Limb (tissue), 2 donors: Measurements from ENCODE around the gene RNF144A.
A peak's percentile ranks its signal among the peaks of the same experiment; 100 is the strongest.

Source experiments
- DNase-seq, 2 donors: peaks; one replicate each; pipeline ENCODE4 v3.0.0-alpha.2; 2016; ENCODE audit errors: extremely low spot score in 2 of 2

The RNF144A gene

GRCh38 chr2:6906165-6906741, 11.0 kb upstream of the RNF144A start:
- no peak for DNase-seq

DNA sequence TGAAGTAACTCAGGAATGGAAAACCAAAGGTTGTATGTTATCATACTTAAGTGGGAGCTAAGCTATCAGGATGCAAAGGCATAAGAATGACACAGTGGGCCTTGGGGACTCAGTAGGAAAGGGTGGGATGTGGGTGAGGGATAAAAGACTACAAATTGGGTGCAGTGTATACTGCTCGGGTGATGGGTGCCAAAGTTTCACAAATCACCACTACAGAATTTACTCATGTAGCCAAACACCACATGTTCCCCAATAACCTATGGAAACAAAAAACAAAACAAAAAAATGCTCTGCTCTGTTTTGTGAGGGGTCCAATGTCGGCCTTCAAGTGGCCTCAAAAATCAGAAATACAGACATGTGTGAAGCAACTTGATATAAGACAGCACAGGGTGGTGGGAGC, 8.9 kb upstream of the RNF144A start:
- no peak for DNase-seq

DNA sequence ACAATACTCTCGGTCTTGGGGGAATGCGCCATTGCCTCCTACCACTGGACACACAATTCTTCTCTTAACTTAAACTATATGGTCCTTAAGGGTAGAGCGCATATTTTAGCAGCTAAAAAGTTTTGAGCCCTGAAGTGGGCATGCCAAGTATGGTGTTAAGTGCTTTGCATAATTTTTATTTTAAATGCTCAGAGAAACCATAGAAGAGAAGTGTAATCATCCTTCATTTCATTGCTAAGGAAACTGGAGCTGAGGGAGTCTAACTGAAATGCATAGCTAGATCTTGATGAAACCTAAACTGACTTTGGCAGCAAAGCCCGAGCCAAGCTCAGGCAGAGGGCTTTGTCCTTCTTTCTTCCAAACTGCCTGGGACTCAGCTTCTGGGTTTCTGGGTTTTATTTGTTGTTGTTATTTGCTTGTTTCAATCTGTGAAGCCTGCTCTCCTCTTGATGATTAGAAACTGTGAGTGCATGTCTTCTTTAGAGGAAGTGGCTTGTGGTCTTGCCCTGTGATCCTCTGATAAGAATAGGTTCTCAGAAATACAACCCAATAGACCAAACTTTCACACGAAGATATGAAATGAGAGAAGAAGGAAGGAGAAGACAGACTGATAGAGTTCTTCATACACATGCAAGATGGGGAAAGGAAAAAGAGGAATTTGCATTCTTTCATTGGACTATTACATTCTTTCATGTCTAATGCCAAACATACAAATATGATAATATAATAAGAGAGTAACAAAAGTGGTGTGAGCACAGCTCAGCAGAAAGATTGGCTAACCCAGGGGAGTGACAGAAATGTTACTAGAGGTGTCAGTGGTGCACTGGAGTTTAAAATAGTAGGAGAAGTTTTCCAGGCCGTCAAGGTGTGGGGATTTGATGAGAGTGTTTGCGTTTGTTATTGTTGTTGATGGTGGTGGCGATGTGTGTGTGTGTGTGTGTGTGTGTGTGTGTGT, 7.5 kb upstream of the RNF144A start:
- DNase-seq, result no peak

- DNase-seq, result no peak
Observed at GRCh38 chr2:6911721-6912120, 5.5 kb upstream of the RNF144A start.

- DNase-seq, result no peak
Observed at GRCh38 chr2:6913415-6914157, 3.6 kb upstream of the RNF144A start.

DNA sequence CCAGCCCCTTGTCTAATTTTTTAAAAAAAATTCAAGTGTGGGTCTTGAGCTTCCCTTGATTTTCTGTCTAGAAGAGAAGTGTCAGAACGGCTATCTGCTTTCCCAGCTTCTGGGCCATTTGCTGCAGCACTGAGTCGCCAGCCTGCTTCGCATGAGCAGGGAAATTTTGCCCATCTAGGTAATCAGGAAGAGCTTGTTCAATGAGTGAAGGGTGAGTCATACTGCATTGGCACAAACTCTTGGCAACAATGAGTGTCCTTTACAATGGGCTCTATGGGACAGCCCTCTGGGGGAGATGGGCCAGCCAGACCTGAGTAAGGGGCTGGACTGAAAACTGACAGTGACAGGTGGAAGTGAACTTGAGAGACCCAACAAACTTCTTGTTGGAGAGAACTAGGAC, 2.4 kb upstream of the RNF144A start:
- DNase-seq, result no peak

- no peak for DNase-seq
Observed at GRCh38 chr2:6915399-6915798, 1.8 kb upstream of the RNF144A start.

- DNase-seq, result no peak
Observed at GRCh38 chr2:6916224-6916623, 988 bp upstream of the RNF144A start.

DNA sequence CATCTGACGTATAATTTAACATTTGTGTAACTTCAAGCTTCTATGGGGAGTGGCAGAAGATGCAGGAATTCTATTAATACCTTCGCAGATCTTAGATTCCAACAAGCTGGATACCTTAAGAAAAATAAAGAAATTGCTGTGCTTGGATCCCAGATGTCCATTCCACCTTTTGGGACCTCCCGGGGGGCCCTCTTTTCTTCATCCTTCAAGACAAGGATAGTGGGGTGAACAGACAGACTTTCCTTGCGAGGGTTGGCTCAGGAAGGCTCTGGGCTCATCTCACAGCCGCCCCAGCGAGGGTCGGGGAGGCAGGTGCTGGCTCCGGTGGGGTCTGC, 509 bp upstream of the RNF144A start:
- DNase-seq, result no peak

DNA sequence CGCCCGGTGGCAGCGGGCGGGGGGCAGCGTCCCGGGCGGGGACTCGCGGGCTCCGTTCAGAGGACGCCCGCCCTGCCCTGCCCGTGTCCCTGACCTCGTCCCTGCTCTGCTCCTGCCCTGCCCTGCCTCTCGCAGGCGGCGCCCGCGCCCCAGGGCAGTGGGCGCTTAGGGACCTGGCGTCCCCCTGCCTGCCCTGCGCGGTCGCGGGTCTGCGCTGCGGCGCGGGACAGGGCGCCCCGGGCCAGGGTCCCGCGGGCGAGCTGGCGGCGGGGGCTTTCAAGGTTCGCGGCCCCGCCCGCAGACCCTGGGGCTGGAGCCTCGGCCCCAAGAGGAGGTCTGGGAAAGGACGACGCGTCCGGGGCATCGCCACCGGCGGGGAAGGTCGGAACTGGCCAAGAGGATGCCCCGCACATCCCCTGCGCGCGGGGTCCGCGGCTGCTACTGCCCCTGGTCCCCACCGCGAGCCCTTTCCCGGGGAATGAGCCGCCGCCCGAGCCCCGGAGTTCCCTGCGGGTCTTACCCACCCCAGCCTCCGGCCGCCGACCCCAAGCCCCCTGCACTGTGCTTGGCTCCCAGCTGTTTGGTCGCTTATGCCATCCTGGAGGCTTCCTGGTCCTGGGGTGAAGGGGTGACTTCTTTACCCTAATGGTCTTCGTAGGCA, 679 bp downstream of the RNF144A start:
- DNase-seq, result peak in 1 of 2 donors; percentile 59

DNA sequence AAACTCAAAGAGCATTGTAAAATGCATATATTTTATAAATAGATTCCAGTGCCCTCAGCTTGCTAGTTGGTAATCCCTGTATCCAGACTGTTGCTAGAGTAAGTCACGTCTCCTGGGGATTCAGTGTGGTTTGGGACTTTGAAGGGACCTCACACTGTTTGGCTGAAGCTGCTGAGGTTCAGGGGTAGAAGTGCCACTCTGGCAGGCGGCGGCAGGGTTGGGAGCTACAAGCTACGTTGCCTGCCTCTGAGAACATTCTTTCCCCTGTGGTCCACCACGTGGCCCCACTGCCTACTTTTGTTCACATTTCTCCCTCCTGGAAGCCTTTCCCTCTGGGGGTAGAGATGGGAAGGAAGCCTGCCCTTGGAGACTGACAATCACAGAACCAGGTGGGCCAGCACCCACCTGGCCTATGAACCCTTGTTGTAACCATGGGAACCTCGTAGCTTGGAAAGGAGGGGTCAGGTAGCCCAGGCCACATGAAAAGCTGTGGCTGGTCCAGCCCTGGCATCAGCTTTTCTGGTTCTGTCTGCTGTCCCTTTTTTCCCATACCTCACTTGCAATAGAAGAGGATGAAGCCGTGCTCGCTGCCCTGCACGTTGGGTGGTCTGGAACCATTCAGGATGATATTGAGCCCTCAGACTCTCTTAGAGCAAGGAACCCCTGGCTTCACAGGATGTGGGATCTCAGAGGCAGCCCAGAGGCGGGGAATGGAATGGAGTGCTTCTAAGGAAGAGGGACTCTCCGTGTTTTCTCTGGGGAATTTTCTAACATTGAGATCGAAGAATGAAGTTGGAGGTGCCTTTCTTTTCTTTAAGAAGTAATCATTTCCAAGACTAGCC, 2.9 kb downstream of the RNF144A start:
- no peak for DNase-seq

- DNase-seq, result no peak
Observed at GRCh38 chr2:6920743-6921064, 3.5 kb downstream of the RNF144A start.

GRCh38 chr2:6921321-6921922, 4.2 kb downstream of the RNF144A start:
- no peak for DNase-seq

DNA sequence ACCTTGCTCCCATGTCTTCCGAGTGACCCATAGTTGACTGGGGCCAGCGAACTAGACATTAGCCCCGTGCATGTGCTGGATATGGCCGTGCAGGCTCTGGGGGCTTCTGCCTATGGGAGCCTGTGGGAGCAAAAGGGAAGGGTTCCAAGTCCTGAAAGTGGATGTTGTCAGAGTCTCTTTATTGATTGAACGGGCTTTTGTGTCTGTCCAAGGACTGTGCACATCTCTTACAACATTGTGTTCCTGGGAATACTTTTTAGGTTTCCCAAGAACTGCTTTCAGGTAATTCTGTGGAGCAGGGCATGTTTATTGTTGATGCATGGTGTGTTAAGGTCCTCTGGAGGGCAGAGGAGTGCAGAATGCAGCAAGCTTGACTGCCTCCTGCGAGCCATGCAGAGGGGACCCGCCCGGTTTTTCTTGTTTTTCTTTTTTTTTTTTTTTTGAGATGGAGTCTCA, 5.0 kb downstream of the RNF144A start:
- no peak for DNase-seq

- DNase-seq, result no peak
Observed at GRCh38 chr2:6923319-6923718, 6.1 kb downstream of the RNF144A start.

- no peak for DNase-seq
Observed at GRCh38 chr2:6924101-6924923, 7.1 kb downstream of the RNF144A start.

DNA sequence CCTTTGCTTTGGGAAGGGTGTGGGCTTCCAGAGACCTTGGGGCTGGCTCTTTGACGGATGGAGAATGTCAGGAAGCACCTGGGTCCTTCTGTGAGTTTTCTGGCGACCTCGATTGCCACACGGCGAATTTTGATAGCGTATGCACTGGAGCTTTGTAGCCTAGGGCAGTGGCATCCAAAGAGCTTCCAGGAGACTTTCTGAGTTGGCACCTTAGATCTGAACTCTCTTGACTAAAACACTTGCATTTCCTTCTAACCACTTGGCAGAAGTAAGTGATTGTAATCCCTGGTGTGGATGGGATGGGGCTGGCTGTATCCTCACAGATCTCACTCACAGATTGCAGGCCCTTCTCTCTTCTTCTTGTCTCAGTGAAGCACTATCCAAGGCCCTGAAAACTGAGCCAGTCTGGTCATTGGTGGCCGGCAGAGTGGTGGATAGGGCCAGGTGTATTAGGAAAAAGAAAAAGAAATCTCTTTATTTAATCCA, 7.8 kb downstream of the RNF144A start:
- DNase-seq, result no peak

DNA sequence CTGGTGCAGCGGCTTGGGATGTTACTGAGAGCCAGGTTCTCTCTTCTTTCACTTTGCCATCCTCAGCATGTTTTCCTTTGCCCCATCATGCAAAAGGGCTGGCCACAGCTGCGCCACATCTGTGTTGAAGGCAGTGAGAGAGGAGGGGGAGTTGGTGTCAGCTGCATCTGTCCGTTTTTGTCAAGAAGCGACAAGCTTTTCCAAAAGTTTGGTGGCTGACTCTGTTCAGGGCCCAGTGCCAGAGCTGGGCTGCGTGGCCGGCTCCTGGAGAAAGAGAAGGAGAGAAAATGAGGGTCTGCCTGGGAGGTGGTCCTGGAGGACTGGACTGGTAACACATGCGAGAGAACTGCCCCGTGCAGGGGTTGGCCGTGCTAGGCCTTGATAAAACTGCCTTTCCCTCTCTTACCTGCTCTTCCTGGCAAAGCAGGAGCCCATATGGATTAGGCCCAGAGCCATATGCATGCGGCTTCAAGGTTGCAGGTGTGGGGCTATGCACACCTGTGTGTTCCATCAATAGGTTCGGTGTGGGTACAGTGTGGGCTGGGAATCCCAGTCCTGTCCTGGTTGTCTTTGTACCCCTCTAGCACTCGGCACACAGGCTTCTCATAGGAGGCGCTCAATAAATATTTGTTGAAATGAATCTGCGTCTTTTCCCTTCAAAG, 9.0 kb downstream of the RNF144A start:
- peak in 1 of 2 donors; percentile 52 for DNase-seq

DNA sequence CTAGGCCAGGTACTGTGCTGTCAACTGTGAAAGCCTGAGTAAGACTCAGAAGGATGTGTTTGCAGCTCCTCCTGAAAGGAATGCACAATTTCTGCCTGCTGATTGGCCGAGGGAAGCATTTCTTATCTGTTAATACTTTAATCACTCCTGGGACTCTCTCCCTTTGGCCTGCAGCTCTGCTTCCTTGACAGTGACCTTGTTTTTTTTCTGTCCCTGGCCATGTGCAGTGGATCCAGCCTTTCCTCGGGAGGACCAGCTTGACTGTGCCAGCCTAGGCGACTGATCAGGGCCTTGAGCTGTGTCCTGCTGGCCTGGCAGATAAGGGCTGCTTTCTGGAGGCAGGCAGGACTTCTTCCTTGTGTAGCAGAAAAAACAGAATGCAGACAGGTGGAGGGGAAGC, 10.0 kb downstream of the RNF144A start:
- no peak for DNase-seq
